Measurements from ENCODE around the gene CORO1C. TPM values are rescaled to one million over a fixed set of nuclear protein-coding genes. Genes with fewer than 3 reads are reported as not detected.

CORO1C gene
- total and polyA plus RNA-seq, 2 donors (not counting 3 experiments of a cell fraction or from before 2014, with no cell fraction given): 150 to 240 TPM

DNA sequence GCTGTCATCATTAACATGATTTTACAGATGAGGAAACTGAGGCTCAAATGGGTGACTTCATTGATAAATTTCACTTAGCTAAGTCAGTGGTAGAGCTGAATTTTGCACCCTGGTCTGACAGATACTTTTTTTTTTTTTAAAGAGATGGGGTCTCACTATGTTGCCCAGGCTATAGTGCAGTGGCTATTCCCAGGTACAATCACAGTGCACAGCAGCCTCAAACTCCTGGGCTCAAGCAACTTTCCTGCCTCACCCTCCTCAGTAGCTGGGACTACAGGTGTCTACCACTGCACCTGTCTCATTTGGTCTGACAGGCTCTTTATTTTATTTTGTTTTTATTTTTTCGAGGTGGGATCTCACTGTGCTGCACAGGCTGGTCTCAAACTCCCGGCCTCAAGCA is 24.2 kb upstream of the CORO1C start:
- H3K9me3 ChIP-seq (replicated peaks; ENCODE audit: control insufficient read depth, insufficient read depth, low read length): no peaks in the 10 kb centered on the region
- intact Hi-C loops (cut with micrococcal nuclease): no loop called here
- H3K36me3 ChIP-seq (ENCODE audit: control insufficient read depth in 2 of 2, extremely low read depth in 1 of 2, insufficient read depth in 2 of 2, low read length in 2 of 2): no peaks in the 10 kb centered on the region
- BruUV-seq (replicated peaks): no TSS peak
- H2AFZ ChIP-seq (ENCODE audit: low read depth, low read length): no peak overlapping the region
- DNase-seq (ENCODE audit: low read depth, low spot score) (no peak), FAIRE-seq (no peak)
- H3K79me2 ChIP-seq (ENCODE audit: control insufficient read depth, insufficient read depth, low read length): no peaks in the 10 kb centered on the region
- no peak overlapping the region for H3K4me2 ChIP-seq (ENCODE audit: insufficient read depth, low read length)
- no peaks in the 10 kb centered on the region for H3K27me3 ChIP-seq (ENCODE audit: control insufficient read depth in 2 of 2, insufficient read depth in 2 of 2, low read length in 2 of 2)
- dilution Hi-C loops (cut with MboI; ENCODE audit: extremely low pct_ligation_motif_present, low sequenced_read_pairs): no loop called here
- H3K4me1 ChIP-seq (ENCODE audit: control insufficient read depth, extremely low read depth, insufficient read depth, low read length): no peaks in the 10 kb centered on the region
- CTCF ChIA-PET: interaction anchor here (1.0 kb wide), 1 partner anchor 33 kb away, joined by 3 read pairs; no protein-coding TSS in a partner anchor
- H3K4me3 ChIP-seq (replicated peaks in 1 of 3; ENCODE audit: insufficient read depth in 1 of 3, low read depth in 1 of 3, low read length in 3 of 3): no peak overlapping the region
- POLR2A ChIA-PET: no interaction called here
- H3K27ac ChIP-seq (ENCODE audit: insufficient read depth, low read depth, low read length): no peak overlapping the region
- no peak overlapping the region for H3K9ac ChIP-seq (replicated peaks; ENCODE audit: extremely low read depth, insufficient read depth, low read length)
- TF ChIP-seq MYC (IDR thresholded peaks at IDR 0.05; ENCODE audit: low read depth, low read length) (no peak), GATA2 (IDR thresholded peaks at IDR 0.05; ENCODE audit: insufficient read depth, insufficient read length, low read depth, low read length) (no peak), JUN (IDR thresholded peaks at IDR 0.05; ENCODE audit: borderline replicate concordance, insufficient read depth, insufficient read length, low read depth) (no peak), POLR2AphosphoS5 (IDR thresholded peaks at IDR 0.05; ENCODE audit: insufficient read depth, low read depth, low read length) (no peak), EZH2 (IDR thresholded peaks at IDR 0.05; ENCODE audit: borderline replicate concordance, low read depth, low read length, severe bottlenecking) (no peak), POLR2A (IDR thresholded peaks at IDR 0.05; ENCODE audit: low read depth, low read length) (no peak), FOS (IDR thresholded peaks at IDR 0.05; ENCODE audit: borderline replicate concordance, insufficient read depth, low read length) (no peak)
- TF ChIP-seq, protein P1, sequence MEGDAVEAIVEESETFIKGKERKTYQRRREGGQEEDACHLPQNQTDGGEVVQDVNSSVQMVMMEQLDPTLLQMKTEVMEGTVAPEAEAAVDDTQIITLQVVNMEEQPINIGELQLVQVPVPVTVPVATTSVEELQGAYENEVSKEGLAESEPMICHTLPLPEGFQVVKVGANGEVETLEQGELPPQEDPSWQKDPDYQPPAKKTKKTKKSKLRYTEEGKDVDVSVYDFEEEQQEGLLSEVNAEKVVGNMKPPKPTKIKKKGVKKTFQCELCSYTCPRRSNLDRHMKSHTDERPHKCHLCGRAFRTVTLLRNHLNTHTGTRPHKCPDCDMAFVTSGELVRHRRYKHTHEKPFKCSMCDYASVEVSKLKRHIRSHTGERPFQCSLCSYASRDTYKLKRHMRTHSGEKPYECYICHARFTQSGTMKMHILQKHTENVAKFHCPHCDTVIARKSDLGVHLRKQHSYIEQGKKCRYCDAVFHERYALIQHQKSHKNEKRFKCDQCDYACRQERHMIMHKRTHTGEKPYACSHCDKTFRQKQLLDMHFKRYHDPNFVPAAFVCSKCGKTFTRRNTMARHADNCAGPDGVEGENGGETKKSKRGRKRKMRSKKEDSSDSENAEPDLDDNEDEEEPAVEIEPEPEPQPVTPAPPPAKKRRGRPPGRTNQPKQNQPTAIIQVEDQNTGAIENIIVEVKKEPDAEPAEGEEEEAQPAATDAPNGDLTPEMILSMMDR (IDR thresholded peaks at IDR 0.05; ENCODE audit: extremely low read depth in 1 of 2, insufficient read depth in 1 of 2, low read depth in 1 of 2, low read length in 2 of 2): no peak
- TF ChIP-seq, protein P2, sequence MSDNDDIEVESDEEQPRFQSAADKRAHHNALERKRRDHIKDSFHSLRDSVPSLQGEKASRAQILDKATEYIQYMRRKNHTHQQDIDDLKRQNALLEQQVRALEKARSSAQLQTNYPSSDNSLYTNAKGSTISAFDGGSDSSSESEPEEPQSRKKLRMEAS (IDR thresholded peaks at IDR 0.05; ENCODE audit: insufficient read depth, insufficient read length): no peak
- H4K20me1 ChIP-seq (replicated peaks; ENCODE audit: control insufficient read depth, extremely low read depth, insufficient read depth, low read length): no peaks in the 10 kb centered on the region
- no peaks in the 10 kb centered on the region for H3K9me1 ChIP-seq (replicated peaks; ENCODE audit: control insufficient read depth, extremely low read depth, insufficient read depth, low read length)

Data from endothelial cell of umbilical vein (primary cell).